CD4-positive, alpha-beta T cell treated with Interleukin-2 at 100 ng/mL for 4 hours (primary cell): ENCODE measurements around the gene GPRC5C.
"Not testable (repeated sequence)": the region's sequence is repeated elsewhere in the genome, so short reads cannot be mapped to it uniquely, and the experiment has no call there.

Experiments
- DNase-seq: peaks from one replicate; pipeline ENCODE4 v3.0.0-alpha.2; 2020; ENCODE audit warnings: low spot score

GPRC5C gene

GRCh38 chr17:74405311-74405710 lies 26.6 kb upstream of the GPRC5C start:
- not testable (repeated sequence) for DNase-seq

- DNase-seq = no peak
Observed at GRCh38 chr17:74407384-74407783, 24.5 kb upstream of the GPRC5C start.

GRCh38 chr17:74408262-74408661 lies 23.6 kb upstream of the GPRC5C start:
- no peak for DNase-seq

GRCh38 chr17:74408815-74409214 lies 23.1 kb upstream of the GPRC5C start:
- DNase-seq = no peak

GRCh38 chr17:74410001-74410443 lies 21.9 kb upstream of the GPRC5C start:
- DNase-seq = no peak

DNA sequence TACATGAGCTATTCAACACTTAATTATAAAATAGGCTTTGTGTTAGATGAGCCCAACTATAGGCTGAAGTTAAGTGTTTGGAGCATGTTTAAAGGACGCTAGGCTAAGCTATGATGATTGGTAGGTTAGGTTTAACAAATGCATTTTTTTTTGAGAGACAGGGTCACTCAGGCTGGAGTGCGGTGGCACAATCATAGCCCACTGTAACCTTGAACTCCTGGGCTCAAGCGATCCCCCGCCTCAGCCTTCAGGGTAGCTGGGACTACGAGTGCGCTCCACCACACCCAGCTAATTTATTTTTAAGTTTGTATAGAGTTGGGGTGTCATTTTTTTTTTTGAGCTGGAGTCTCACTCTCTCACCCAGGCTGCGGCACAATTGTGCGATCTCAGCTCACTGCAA lies 19.3 kb upstream of the GPRC5C start:
- no peak for DNase-seq

DNA sequence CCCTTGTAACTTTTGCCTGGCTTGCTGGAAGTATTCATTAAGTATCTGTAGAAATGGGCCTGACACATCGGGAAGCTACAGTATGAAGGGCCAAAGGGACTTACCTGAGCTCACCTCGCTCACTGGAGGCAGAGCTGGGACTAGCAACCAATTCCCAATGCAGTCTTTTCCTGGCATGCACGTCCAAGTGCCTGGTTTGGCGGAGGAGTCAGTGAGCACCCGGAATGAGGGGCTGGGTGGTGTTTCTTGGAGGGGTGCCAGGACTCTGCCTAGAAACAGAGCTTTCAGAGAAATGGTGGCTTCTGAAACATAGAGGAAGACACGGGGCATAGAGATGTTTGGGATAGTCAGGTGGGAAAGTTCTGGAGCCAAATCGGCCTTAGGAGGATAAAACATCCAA lies 18.4 kb upstream of the GPRC5C start:
- DNase-seq = no peak

- DNase-seq = no peak
Observed at GRCh38 chr17:74414510-74414909, 17.4 kb upstream of the GPRC5C start.

DNA sequence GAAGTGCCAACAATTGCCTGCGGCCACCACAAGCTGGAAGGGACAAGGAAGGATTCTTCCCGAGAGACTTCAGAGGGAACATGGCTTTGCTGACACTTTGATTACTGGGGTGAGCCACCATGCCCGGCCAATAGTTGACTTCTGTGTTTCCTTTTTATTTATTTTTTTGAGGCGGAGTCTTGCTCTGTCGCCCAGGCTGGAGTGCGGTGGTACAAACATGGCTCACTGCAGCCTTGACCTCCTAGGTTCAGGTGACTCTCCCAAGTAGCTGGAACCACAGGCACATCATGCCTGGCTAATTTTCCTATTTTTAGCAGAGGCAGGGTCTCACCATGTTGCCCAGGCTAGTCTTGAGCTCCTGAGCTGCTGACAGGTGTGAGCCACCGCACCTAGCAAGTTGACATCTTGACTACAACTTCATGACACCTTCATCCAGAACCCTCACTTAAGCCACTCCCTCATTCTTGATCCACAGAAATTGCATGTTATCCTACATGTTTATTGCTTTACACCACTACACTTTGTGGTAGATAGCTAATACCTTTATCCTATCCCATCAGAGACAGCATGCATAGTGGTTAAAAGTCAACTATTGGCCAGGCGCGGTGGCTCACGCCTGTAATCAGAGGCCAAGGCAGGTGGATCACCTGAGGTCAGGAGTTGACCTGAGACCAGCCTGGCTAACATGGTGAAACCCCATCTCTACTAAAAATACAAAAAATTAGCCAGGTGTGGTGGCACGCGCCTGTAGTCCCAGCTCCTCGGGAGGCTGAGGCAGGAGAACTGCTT lies 16.1 kb upstream of the GPRC5C start:
- DNase-seq = no peak

DNA sequence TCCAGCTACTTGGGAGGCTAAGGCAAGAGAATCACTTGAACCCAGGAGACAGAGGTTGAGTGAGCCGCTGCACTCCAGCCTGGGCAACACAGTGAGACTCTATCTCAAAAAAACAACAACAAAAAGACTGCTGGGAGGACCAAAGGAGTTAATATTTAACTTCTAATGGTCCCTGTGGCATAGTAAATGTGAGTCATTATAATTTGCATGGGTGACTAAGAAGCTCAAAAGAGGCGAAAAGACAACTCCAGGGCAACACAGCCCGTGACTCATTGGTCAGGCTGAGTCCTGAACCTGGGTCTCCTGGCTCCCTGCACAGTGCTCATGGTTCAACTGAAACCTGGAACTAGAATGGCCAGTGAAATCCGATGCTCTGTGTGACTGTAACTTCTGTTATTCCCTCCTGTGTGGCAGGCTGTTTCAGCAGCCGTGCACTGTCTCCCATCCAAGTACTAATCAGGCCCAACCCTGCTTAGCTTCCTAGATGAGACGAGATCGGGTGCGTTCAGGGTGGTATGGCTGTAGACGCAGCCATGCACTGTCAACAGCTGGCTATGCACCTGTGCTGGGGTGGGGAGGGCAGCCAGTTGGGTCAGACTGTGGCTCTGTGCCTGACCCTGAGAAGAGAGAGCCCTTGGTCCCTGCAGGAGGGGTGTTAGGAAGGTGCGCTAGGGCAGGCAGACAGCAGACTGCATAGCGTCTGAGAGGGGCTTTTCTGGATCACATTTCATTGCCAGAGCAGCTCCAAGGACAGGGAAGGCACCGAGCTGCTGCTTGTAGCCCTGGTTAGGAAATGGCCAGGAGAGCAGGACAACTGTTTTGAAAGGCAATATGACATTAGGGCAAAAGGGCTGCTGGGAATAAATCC lies 14.5 kb upstream of the GPRC5C start:
- peak; percentile 2 for DNase-seq

GRCh38 chr17:74419928-74420411 lies 11.9 kb upstream of the GPRC5C start:
- no peak for DNase-seq

GRCh38 chr17:74424117-74424516 lies 7.8 kb upstream of the GPRC5C start:
- no peak for DNase-seq

DNA sequence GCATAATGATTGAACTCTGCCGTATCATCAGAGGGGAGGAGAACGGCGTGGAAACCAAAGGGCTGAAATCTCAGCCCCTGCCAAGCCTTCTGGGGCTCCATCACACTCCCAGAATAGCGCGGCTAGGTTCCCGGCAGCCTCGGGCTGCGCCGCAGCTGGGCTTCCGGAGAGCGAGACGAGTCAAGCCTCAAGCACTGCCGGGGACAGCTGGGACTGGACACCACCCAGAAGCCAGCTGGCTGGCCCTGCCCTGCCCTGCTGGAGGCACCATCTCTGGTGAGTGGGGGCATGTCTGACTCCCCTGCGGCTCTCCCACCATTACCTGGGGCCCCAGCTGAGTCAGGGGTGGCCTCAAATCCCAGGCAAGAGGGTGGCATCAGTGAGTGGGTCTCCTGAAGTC lies 7.2 kb upstream of the GPRC5C start:
- no peak for DNase-seq

DNA sequence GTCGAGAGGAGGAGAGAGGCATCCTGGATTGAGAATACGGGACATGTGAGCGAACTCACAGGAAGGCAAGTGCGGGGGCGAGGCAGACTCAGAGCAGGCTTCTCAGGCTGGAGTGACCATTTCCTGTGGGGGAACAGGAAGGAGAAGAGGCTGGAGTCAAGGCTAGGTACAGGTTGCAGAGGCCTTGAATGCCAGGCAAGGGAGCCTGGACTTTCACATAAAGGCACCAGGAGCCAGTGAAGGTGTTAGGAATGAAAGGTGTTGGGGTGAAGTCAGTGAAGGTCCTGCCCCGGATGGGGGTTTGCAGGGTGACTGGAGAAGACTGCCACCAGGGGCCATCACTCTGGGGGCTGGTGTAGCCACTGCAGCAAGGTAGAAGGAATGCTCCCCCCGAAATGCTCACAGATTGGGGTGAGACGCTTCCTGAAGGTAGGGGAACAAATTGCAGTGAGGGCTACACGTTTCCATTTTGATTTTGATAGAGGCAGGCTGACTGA lies 5.3 kb upstream of the GPRC5C start:
- DNase-seq = no peak

DNA sequence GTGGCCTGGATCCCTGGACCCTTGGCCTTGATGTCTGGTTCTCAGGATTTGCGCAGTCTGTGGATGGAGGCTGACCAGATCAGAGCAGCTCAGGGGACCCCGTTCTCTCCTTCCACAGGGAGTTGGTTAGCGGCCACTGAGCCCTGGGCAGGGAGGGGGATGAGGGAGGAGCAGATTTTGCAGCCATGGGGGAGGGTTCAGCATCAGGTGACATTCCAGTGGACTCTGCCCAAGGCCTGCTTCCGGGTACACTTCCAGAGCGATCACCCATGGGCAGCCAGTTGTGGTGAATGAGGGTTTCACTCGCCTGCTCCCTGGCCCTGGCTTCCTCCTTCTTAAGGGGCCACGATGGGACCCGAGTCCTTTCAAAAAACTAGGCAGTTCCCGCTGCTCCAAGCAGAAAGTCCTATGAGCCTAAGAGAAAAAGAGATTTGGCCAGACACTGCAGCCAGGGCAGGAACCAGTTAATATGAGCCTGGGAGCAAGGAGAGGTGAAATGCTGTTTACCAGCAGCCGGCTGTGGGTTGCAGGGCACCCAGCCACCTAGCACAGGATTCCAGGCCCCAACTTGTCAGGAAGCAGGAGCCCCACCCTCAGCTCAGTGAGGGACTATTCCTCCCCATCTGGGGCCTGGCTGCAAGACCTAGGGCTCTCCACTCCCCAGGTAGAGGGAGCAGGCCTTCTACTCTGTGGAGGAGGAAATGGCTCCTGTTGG lies 4.7 kb upstream of the GPRC5C start:
- DNase-seq = no peak

GRCh38 chr17:74427763-74428153 lies 4.1 kb upstream of the GPRC5C start:
- no peak for DNase-seq

DNA sequence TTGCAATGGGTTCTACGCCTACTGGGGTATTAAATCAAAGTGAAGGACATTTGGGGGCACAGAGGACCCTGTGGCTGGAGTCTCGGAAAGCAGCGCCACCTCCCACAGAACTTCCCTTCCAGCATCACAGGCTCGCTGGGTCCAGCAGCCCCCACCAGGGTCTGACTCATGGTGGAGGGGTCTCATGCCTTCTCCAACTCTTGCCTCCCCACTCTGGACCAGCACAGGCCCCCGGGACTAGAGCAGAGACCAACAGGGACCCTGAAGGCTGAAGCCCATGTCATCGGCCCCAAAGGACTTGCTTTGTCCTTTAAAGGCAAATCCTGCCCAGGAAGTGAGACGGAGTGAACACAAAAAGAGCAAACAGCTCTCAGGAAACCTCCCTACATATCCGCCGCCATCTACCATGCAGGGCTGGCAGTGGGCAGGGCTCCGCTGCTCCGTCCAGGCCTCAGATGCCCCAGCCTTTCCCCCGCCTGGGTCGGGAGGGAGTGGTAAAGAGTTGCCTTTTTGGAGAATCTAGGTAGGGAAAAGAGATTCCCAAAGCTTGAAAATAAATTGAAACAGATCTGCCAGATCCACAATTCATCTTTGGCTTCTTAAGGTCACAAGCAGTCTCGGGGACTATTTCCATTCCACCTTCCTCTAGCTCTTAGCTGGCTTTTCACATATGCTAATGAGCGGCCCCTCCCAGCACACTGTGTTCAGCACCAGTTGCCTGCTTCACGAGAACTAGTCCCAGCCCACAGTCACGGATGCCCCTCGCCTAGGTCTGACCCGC lies 2.1 kb upstream of the GPRC5C start:
- no peak for DNase-seq

DNA sequence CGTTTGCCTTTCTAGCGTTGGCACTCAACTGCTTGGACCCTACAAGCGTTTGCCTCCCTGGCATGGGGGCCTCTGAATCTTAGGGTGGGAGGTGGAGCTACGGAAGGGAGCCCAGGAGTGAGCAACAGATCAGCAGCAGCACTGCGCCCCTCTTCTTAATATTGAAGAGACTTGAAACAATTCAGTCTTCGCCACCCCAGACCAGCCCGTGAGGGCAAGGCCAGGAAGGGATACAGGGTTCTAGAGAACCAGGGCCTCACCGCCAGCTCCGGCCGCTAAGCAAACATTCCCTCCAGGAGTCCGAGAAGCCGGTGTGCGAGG lies 1.5 kb upstream of the GPRC5C start:
- DNase-seq = no peak

DNA sequence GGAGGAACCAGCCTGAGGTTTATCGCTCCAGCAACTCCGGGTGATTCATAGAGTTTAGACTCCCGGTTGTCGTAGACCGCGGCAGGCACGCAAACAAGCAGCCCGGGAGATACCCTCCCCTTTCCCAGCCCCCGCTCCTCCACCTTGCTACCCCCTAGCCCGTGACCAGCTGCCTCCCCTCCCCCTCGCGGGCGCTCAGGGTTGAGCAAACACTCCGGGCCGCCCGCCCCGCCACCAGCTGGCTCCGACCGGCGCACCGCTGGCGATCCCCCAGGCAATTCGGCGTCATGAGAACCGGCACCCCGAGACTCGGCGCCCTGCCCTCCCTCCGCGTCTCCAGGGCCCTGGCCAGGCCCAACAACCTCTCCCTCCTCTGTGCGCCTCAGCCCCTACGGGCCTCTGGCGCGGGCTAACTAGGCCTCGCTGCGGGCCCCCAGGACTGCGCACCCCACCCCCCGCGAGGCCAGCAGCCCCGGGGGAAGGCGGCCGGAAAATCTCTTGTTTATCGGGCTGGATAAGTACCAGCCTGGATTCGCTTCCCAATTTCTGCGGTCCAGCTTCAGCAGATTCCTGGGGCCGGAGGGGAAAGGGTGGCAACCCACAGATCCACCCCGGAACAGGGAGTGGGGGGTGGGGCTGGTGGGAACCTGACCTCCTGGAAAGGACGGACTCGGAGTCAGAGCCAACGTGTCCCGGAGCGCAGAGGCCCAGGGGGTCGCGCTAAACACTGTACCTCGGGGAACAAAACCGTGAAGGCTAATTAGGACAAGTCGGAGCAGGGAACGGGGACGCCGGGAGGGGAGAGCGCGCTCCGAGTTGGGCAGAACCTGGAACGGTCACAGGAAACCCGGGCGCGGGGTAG lies 951 bp upstream of the GPRC5C start:
- DNase-seq = no peak

- DNase-seq = no peak
Observed at GRCh38 chr17:74432424-74432690, 469 bp downstream of the GPRC5C start.
